GM06990 (cell line): ENCODE measurements around the gene KLHL10.

Experiments
- DNase-seq: peaks from one replicate; pipeline ENCODE4 v3.0.0-alpha.2; 2011; ENCODE audit not compliant: insufficient read length; ENCODE audit errors: extremely low read depth
- H3K27me3 ChIP-seq: replicated peaks from 2 replicates; pipeline ENCODE4 v1.6.0; 2011; ENCODE audit warnings: low read length; ENCODE audit not compliant: control insufficient read depth, insufficient read depth
- H3K36me3 ChIP-seq: 2 replicates; pipeline ENCODE4 v1.5.1; 2011; ENCODE audit warnings: low read length; ENCODE audit not compliant: control insufficient read depth, insufficient read depth
- H3K4me3 ChIP-seq: replicated peaks from 2 replicates; pipeline ENCODE4 v1.5.1; 2011; ENCODE audit warnings: low read depth, mild to moderate bottlenecking, control low read depth, low read length
- TF ChIP-seq, protein P1 (sequence below): IDR thresholded peaks from 2 replicates; pipeline ENCODE4 v1.5.1; 2011; ENCODE audit warnings: low read length, control low read depth, mild to moderate bottlenecking, inconsistent platforms; ENCODE audit not compliant: insufficient read depth, poor library complexity, severe bottlenecking

Gene KLHL10

DNA sequence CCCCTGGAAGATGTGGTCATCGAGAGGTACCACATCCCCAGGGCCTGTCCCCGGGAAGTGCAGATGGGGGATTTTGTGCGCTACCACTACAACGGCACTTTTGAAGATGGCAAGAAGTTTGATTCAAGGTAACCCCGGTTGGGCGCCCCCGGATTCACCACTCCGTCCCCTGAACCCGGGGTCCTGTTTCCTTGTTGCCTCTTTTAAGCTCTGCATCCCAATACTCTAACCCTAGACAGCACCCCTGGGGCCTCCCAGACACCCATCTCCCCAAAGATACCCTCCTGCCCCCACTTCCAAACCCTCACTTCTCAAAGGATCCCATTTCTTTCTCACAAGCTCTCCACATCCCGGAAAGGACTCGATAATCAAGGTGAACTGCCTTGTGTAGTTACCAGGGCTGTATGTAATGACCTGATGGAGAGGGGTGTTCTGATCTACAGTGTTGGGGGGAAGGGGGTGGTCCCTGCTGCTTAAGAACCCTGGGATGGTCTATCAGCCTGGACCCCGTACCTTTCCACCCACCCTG, 24.4 kb upstream of the KLHL10 start:
- Histone ChIP-seq H3K27me3 (no peaks in the 10 kb centered on the region; the same call in 1 of the 2 replicates), H3K4me3 (no peak overlapping the region; the same call in 1 of the 2 replicates), H3K36me3 (no peaks in the 10 kb centered on the region)
- no peak for DNase-seq
- TF ChIP-seq, protein P1, sequence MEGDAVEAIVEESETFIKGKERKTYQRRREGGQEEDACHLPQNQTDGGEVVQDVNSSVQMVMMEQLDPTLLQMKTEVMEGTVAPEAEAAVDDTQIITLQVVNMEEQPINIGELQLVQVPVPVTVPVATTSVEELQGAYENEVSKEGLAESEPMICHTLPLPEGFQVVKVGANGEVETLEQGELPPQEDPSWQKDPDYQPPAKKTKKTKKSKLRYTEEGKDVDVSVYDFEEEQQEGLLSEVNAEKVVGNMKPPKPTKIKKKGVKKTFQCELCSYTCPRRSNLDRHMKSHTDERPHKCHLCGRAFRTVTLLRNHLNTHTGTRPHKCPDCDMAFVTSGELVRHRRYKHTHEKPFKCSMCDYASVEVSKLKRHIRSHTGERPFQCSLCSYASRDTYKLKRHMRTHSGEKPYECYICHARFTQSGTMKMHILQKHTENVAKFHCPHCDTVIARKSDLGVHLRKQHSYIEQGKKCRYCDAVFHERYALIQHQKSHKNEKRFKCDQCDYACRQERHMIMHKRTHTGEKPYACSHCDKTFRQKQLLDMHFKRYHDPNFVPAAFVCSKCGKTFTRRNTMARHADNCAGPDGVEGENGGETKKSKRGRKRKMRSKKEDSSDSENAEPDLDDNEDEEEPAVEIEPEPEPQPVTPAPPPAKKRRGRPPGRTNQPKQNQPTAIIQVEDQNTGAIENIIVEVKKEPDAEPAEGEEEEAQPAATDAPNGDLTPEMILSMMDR: no peak

DNA sequence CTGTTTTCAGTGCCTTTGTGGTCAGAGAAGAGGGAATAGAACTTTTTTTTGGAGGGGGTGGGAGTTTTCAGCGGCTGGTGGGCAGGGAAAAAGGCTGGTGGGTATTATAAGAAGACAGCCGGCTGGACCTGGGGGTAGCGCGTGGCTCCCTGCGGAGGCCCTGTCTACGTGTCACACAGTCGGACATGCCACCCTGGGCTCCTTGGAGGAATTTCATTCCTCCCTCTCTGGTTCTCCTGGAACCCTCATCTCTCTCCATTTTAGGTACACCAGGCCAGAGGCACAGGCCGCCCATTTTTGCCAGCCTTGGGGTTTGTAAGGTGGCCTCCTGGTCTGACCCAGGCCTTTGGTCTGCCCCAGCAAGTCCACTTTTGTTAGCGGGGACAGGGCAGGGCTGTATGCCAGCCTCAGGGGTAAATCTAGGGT, 23.9 kb upstream of the KLHL10 start:
- no peaks in the 10 kb centered on the region for H3K36me3 ChIP-seq
- H3K27me3 ChIP-seq: no peaks in the 10 kb centered on the region; the same call in 1 of the 2 replicates
- H3K4me3 ChIP-seq: no peak overlapping the region
- DNase-seq: no peak
- TF ChIP-seq, protein P1: no peak

DNA sequence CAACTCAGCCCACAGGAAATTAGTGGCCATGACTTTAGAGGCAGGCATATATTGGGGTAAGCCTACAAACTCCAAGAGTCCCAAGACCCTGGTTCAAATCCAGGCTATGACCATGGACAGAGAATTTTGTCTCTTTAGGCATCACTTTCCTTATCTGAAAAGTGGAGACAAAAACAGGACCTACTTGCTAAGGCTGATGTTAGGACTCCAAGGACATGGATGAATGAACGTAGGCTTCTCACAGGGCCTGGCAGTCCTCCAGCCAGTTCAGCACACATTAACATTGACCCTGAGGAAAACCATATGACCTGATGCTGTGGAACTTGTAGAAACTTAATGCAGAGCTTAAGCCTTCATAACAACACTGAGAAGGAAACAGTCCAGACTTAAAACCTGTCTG, 23.4 kb upstream of the KLHL10 start:
- TF ChIP-seq, protein P1: no peak
- no peak overlapping the region for H3K4me3 ChIP-seq
- no peaks in the 10 kb centered on the region for H3K36me3 ChIP-seq
- no peak for DNase-seq
- no peaks in the 10 kb centered on the region; the same call in 1 of the 2 replicates for H3K27me3 ChIP-seq

DNA sequence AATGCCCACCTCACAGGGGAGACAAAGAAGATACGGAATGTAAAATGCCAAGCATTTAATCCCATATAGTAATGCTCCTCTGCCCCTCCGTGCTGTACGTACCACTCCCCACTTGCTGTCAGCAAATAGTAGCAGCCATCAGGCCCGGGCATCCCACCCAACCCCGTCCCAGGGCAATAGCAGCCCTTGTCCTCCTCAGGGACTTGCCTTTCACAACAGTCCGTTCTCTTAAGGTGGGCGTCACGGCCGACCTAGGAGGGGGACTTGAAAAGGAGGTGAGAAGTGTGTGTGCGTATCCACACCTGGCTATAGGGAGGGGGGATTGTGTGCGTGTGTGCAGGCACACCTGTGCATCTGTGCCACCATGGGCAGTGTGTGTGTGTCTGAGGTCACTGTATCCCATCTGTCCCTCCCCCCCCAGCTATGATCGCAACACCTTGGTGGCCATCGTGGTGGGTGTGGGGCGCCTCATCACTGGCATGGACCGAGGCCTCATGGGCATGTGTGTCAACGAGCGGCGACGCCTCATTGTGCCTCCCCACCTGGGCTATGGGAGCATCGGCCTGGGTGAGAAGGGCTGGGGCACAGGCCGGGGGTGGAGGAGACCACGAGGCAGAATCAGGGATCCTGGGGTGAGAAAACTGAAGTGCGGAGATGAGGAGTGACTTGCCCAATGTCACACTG, 20.8 kb upstream of the KLHL10 start:
- Histone ChIP-seq H3K4me3 (no peak overlapping the region), H3K36me3 (no peaks in the 10 kb centered on the region), H3K27me3 (no peaks in the 10 kb centered on the region)
- no peak for DNase-seq
- TF ChIP-seq, protein P1: no peak

DNA sequence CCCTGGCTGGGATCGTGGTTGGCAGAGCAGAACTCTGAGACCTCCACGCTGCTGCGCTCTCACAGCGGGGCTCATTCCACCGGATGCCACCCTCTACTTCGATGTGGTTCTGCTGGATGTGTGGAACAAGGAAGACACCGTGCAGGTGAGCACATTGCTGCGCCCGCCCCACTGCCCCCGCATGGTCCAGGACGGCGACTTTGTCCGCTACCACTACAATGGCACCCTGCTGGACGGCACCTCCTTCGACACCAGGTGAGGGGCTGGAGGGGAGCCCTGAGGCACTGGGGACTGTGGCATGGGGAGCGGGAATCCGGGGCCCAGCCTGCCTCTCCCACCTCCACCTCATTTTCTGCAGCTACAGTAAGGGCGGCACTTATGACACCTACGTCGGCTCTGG, 19.6 kb upstream of the KLHL10 start:
- Histone ChIP-seq H3K27me3 (no peaks in the 10 kb centered on the region), H3K36me3 (no peaks in the 10 kb centered on the region), H3K4me3 (no peak overlapping the region)
- TF ChIP-seq, protein P1: no peak
- no peak for DNase-seq
